ENCODE results near the gene KRTAP10-3.

KRTAP10-3 gene

GRCh38 chr21:44585892-44586291 lies 27.3 kb upstream of the KRTAP10-3 start:
- no CpG with 5 or more reads among the region's 3 CpGs for WGBS (ENCODE audit: extremely low coverage, insufficient coverage, insufficient read length)
- H3K23ac ChIP-seq (ENCODE audit: low read length): no peak overlapping the region
- H3K18ac ChIP-seq (ENCODE audit: low read length): no peak overlapping the region
- H2BK120ac ChIP-seq (ENCODE audit: insufficient read depth, low read length, poor library complexity): no peak overlapping the region
- H2AFZ ChIP-seq (ENCODE audit: insufficient read depth, low read length, poor library complexity): no peak overlapping the region
- H3K4me1 ChIP-seq (ENCODE audit: control insufficient read depth in 1 of 2, insufficient read depth in 2 of 2, low read length in 2 of 2): no peaks in the 10 kb centered on the region
- H4K8ac ChIP-seq (ENCODE audit: low read depth, low read length): no peak overlapping the region
- no peak overlapping the region for H2AK5ac ChIP-seq (ENCODE audit: low read length)
- H4K12ac ChIP-seq (ENCODE audit: low read depth, low read length): no peak overlapping the region
- DNase-seq: no peak
- H3K27me3 ChIP-seq (ENCODE audit: insufficient read depth, low read length): no peaks in the 10 kb centered on the region
- H3K9ac ChIP-seq (ENCODE audit: low read length): no peak overlapping the region
- no peak overlapping the region for H3K27ac ChIP-seq (ENCODE audit: low read depth, low read length)
- no peak overlapping the region for H4K91ac ChIP-seq (ENCODE audit: low read depth, low read length)
- no peaks in the 10 kb centered on the region for H3K36me3 ChIP-seq (ENCODE audit: control insufficient read depth in 1 of 2, insufficient read depth in 2 of 2, low read length in 2 of 2)
- H3K79me2 ChIP-seq (ENCODE audit: control insufficient read depth, insufficient read depth, low read length, poor library complexity): no peaks in the 10 kb centered on the region
- H2BK12ac ChIP-seq (ENCODE audit: low read length): no peak overlapping the region
- no peak overlapping the region for H3K4ac ChIP-seq (ENCODE audit: low read depth, low read length)
- no peak overlapping the region for H3K4me3 ChIP-seq (ENCODE audit: low read depth, low read length)
- H3K79me1 ChIP-seq (ENCODE audit: low read length): no peaks in the 10 kb centered on the region
- peaks cover 3% of the 10 kb centered on the region for H3K9me3 ChIP-seq (ENCODE audit: insufficient read depth, low read depth, low read length)
- H3K14ac ChIP-seq (ENCODE audit: low read length): no peak overlapping the region
- no peak overlapping the region for H2BK5ac ChIP-seq (ENCODE audit: low read depth, low read length, poor library complexity)
- H3K4me2 ChIP-seq (ENCODE audit: low read length): no peak overlapping the region

GRCh38 chr21:44583800-44584147 lies 25.2 kb upstream of the KRTAP10-3 start:
- no peak overlapping the region for H2AFZ ChIP-seq (ENCODE audit: insufficient read depth, low read length, poor library complexity)
- H3K23ac ChIP-seq (ENCODE audit: low read length): no peak overlapping the region
- WGBS (ENCODE audit: extremely low coverage, insufficient coverage, insufficient read length): no CpG with 5 or more reads among the region's 6 CpGs
- no peaks in the 10 kb centered on the region for H3K27me3 ChIP-seq (ENCODE audit: insufficient read depth, low read length)
- H2BK5ac ChIP-seq (ENCODE audit: low read depth, low read length, poor library complexity): no peak overlapping the region
- no peaks in the 10 kb centered on the region for H3K79me2 ChIP-seq (ENCODE audit: control insufficient read depth, insufficient read depth, low read length, poor library complexity)
- H3K27ac ChIP-seq (ENCODE audit: low read depth, low read length): no peak overlapping the region
- no peak overlapping the region for H4K91ac ChIP-seq (ENCODE audit: low read depth, low read length)
- no peaks in the 10 kb centered on the region for H3K36me3 ChIP-seq (ENCODE audit: control insufficient read depth in 1 of 2, insufficient read depth in 2 of 2, low read length in 2 of 2)
- H2BK12ac ChIP-seq (ENCODE audit: low read length): no peak overlapping the region
- H3K18ac ChIP-seq (ENCODE audit: low read length): no peak overlapping the region
- peaks cover 6% of the 10 kb centered on the region for H3K9me3 ChIP-seq (ENCODE audit: insufficient read depth, low read depth, low read length)
- H2BK120ac ChIP-seq (ENCODE audit: insufficient read depth, low read length, poor library complexity): no peak overlapping the region
- no peak overlapping the region for H3K14ac ChIP-seq (ENCODE audit: low read length)
- H3K79me1 ChIP-seq (ENCODE audit: low read length): no peaks in the 10 kb centered on the region
- no peaks in the 10 kb centered on the region for H3K4me1 ChIP-seq (ENCODE audit: control insufficient read depth in 1 of 2, insufficient read depth in 2 of 2, low read length in 2 of 2)
- no peak overlapping the region for H2AK5ac ChIP-seq (ENCODE audit: low read length)
- no peak overlapping the region for H4K12ac ChIP-seq (ENCODE audit: low read depth, low read length)
- no peak overlapping the region for H3K4me2 ChIP-seq (ENCODE audit: low read length)
- no peak overlapping the region for H4K8ac ChIP-seq (ENCODE audit: low read depth, low read length)
- DNase-seq: no peak
- H3K9ac ChIP-seq (ENCODE audit: low read length): no peak overlapping the region
- H3K4me3 ChIP-seq (ENCODE audit: low read depth, low read length): no peak overlapping the region
- H3K4ac ChIP-seq (ENCODE audit: low read depth, low read length): no peak overlapping the region

- Histone ChIP-seq H3K18ac (ENCODE audit: low read length) (no peak overlapping the region), H2BK120ac (ENCODE audit: insufficient read depth, low read length, poor library complexity) (no peak overlapping the region), H3K79me2 (ENCODE audit: control insufficient read depth, insufficient read depth, low read length, poor library complexity) (no peaks in the 10 kb centered on the region), H3K23ac (ENCODE audit: low read length) (no peak overlapping the region), H3K9ac (ENCODE audit: low read length) (no peak overlapping the region), H4K12ac (ENCODE audit: low read depth, low read length) (no peak overlapping the region), H4K91ac (ENCODE audit: low read depth, low read length) (no peak overlapping the region), H3K27ac (ENCODE audit: low read depth, low read length) (no peak overlapping the region), H2AK5ac (ENCODE audit: low read length) (no peak overlapping the region), H3K4me1 (ENCODE audit: control insufficient read depth in 1 of 2, insufficient read depth in 2 of 2, low read length in 2 of 2) (no peaks in the 10 kb centered on the region), H3K79me1 (ENCODE audit: low read length) (no peaks in the 10 kb centered on the region), H3K14ac (ENCODE audit: low read length) (no peak overlapping the region), H3K4ac (ENCODE audit: low read depth, low read length) (no peak overlapping the region), H3K4me3 (ENCODE audit: low read depth, low read length) (no peak overlapping the region), H4K8ac (ENCODE audit: low read depth, low read length) (no peak overlapping the region), H3K27me3 (ENCODE audit: insufficient read depth, low read length) (no peaks in the 10 kb centered on the region), H3K9me3 (ENCODE audit: insufficient read depth, low read depth, low read length) (peaks cover 10% of the 10 kb centered on the region), H2BK12ac (ENCODE audit: low read length) (no peak overlapping the region), H3K4me2 (ENCODE audit: low read length) (no peak overlapping the region), H2BK5ac (ENCODE audit: low read depth, low read length, poor library complexity) (no peak overlapping the region), H3K36me3 (ENCODE audit: control insufficient read depth in 1 of 2, insufficient read depth in 2 of 2, low read length in 2 of 2) (no peaks in the 10 kb centered on the region), H2AFZ (ENCODE audit: insufficient read depth, low read length, poor library complexity) (no peak overlapping the region)
- no CpG with 5 or more reads among the region's 11 CpGs for WGBS (ENCODE audit: extremely low coverage, insufficient coverage, insufficient read length)
- DNase-seq: peak in 1 of 2 donors; percentile 4
Observed at GRCh38 chr21:44583089-44583799, 24.6 kb upstream of the KRTAP10-3 start.

GRCh38 chr21:44582055-44582454 lies 23.5 kb upstream of the KRTAP10-3 start:
- Histone ChIP-seq H3K79me2 (ENCODE audit: control insufficient read depth, insufficient read depth, low read length, poor library complexity) (no peaks in the 10 kb centered on the region), H4K12ac (ENCODE audit: low read depth, low read length) (no peak overlapping the region), H2AFZ (ENCODE audit: insufficient read depth, low read length, poor library complexity) (no peak overlapping the region), H3K18ac (ENCODE audit: low read length) (no peak overlapping the region), H3K27ac (ENCODE audit: low read depth, low read length) (no peak overlapping the region), H2BK120ac (ENCODE audit: insufficient read depth, low read length, poor library complexity) (no peak overlapping the region), H3K9me3 (ENCODE audit: insufficient read depth, low read depth, low read length) (peaks cover 14% of the 10 kb centered on the region), H3K36me3 (ENCODE audit: control insufficient read depth in 1 of 2, insufficient read depth in 2 of 2, low read length in 2 of 2) (no peaks in the 10 kb centered on the region), H3K23ac (ENCODE audit: low read length) (no peak overlapping the region), H3K4me2 (ENCODE audit: low read length) (no peak overlapping the region), H3K4me1 (ENCODE audit: control insufficient read depth in 1 of 2, insufficient read depth in 2 of 2, low read length in 2 of 2) (no peaks in the 10 kb centered on the region), H2BK5ac (ENCODE audit: low read depth, low read length, poor library complexity) (no peak overlapping the region), H3K9ac (ENCODE audit: low read length) (no peak overlapping the region), H3K4me3 (ENCODE audit: low read depth, low read length) (no peak overlapping the region), H3K79me1 (ENCODE audit: low read length) (no peaks in the 10 kb centered on the region), H2AK5ac (ENCODE audit: low read length) (no peak overlapping the region), H3K14ac (ENCODE audit: low read length) (no peak overlapping the region), H3K4ac (ENCODE audit: low read depth, low read length) (no peak overlapping the region), H4K8ac (ENCODE audit: low read depth, low read length) (no peak overlapping the region), H2BK12ac (ENCODE audit: low read length) (no peak overlapping the region), H3K27me3 (ENCODE audit: insufficient read depth, low read length) (no peaks in the 10 kb centered on the region), H4K91ac (ENCODE audit: low read depth, low read length) (no peak overlapping the region)
- no CpG with 5 or more reads among the region's 15 CpGs for WGBS (ENCODE audit: extremely low coverage, insufficient coverage, insufficient read length)
- no peak for DNase-seq
